BE2C (cell line): Measurements from ENCODE around the gene PAX7.

Source experiments
- DNase-seq: peaks from one replicate; pipeline ENCODE4 v3.0.0-alpha.2; 2020
- H3K27me3 ChIP-seq: fragments of 250-450 bp; sonication (Bioruptor Pico); 2 replicates; pipeline ENCODE4 v1.5.1; 2020; ENCODE audit warnings: mild to moderate bottlenecking
- H3K36me3 ChIP-seq: fragments of 250-450 bp; sonication (Bioruptor Pico); 2 replicates; pipeline ENCODE4 v1.5.1; 2020; ENCODE audit warnings: mild to moderate bottlenecking
- H3K4me1 ChIP-seq: fragments of 250-450 bp; sonication (Bioruptor Pico); 2 replicates; pipeline ENCODE4 v1.5.1; 2020
- H3K4me3 ChIP-seq: 2 replicates; pipeline ENCODE4 v1.5.1; 2011; ENCODE audit warnings: low read depth, low read length
- H3K9me3 ChIP-seq: fragments of 250-450 bp; sonication (Bioruptor Pico); 2 replicates; pipeline ENCODE4 v1.5.1; 2020
- TF ChIP-seq, protein P1 (sequence below): IDR thresholded peaks from 2 replicates; pipeline ENCODE4 v1.5.1; 2012; ENCODE audit warnings: mild to moderate bottlenecking, low read depth, low read length

The PAX7 gene

GRCh38 chr1:18697541-18697940 lies 66.9 kb downstream of the PAX7 start:
- TF ChIP-seq, protein P1, sequence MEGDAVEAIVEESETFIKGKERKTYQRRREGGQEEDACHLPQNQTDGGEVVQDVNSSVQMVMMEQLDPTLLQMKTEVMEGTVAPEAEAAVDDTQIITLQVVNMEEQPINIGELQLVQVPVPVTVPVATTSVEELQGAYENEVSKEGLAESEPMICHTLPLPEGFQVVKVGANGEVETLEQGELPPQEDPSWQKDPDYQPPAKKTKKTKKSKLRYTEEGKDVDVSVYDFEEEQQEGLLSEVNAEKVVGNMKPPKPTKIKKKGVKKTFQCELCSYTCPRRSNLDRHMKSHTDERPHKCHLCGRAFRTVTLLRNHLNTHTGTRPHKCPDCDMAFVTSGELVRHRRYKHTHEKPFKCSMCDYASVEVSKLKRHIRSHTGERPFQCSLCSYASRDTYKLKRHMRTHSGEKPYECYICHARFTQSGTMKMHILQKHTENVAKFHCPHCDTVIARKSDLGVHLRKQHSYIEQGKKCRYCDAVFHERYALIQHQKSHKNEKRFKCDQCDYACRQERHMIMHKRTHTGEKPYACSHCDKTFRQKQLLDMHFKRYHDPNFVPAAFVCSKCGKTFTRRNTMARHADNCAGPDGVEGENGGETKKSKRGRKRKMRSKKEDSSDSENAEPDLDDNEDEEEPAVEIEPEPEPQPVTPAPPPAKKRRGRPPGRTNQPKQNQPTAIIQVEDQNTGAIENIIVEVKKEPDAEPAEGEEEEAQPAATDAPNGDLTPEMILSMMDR = no peak
- H3K4me1 ChIP-seq = no peaks in the 10 kb centered on the region

DNA sequence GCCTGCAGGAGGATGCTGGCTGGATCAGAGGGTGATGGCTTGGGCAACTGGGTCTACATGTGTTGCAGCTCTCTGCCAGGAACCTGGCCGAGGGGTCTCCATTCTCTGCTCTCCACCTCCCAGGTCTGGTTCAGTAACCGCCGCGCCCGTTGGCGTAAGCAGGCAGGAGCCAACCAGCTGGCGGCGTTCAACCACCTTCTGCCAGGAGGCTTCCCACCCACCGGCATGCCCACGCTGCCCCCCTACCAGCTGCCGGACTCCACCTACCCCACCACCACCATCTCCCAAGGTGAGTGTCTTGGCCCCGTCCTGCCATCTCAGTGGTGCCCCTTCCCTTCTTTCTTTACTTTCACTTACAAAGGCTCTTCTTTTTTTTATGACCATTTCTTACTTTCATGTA lies 69.9 kb downstream of the PAX7 start:
- Histone ChIP-seq H3K36me3 (no peaks in the 10 kb centered on the region), H3K9me3 (no peaks in the 10 kb centered on the region), H3K4me3 (no peak overlapping the region), H3K27me3 (no peaks in the 10 kb centered on the region), H3K4me1 (no peaks in the 10 kb centered on the region)
- TF ChIP-seq, protein P1 = no peak
- no peak for DNase-seq

More at GRCh38 chr1:18697541-18697940, 66.9 kb downstream of the PAX7 start:
- Histone ChIP-seq H3K36me3 (no peaks in the 10 kb centered on the region), H3K27me3 (no peaks in the 10 kb centered on the region), H3K9me3 (no peaks in the 10 kb centered on the region), H3K4me3 (no peak overlapping the region)
- no peak for DNase-seq

DNA sequence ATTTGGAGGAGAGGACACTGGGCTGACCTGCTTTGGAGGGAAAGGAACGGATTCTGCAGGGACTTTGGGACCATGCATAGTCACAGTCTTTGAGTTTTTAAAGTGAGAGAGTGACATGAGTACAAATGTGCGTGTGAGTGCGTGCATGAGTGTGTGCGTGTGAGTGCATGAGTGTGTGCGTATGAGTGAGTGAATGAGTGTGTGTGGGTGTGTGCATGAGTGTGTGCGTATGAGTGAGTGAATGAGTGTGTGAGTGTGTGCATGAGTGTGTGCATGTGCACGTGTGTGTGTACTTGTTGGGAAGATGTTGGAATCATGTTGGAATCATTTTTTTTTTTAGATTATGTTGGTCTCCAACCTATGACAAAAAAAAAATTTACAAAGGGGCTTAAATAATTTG lies 70.5 kb downstream of the PAX7 start:
- Histone ChIP-seq H3K27me3 (no peaks in the 10 kb centered on the region), H3K4me1 (no peaks in the 10 kb centered on the region), H3K4me3 (no peak overlapping the region), H3K36me3 (no peaks in the 10 kb centered on the region), H3K9me3 (no peaks in the 10 kb centered on the region)
- DNase-seq = no peak
- TF ChIP-seq, protein P1 = no peak

GRCh38 chr1:18703041-18703621 lies 72.5 kb downstream of the PAX7 start:
- Histone ChIP-seq H3K36me3 (no peaks in the 10 kb centered on the region), H3K4me1 (no peaks in the 10 kb centered on the region), H3K27me3 (no peaks in the 10 kb centered on the region), H3K4me3 (no peak overlapping the region), H3K9me3 (no peaks in the 10 kb centered on the region)
- DNase-seq = no peak
- TF ChIP-seq, protein P1 = no peak

- no peaks in the 10 kb centered on the region for H3K36me3 ChIP-seq
- H3K4me1 ChIP-seq = no peaks in the 10 kb centered on the region
- TF ChIP-seq, protein P1 = no peak
- no peak for DNase-seq
- H3K9me3 ChIP-seq = no peaks in the 10 kb centered on the region
- no peak overlapping the region for H3K4me3 ChIP-seq
- no peaks in the 10 kb centered on the region for H3K27me3 ChIP-seq
These were observed 75.2 kb downstream of the PAX7 start for GRCh38 chr1:18705811-18706210.

GRCh38 chr1:18707696-18708257 lies 77.1 kb downstream of the PAX7 start:
- TF ChIP-seq, protein P1 = no peak
- Histone ChIP-seq H3K36me3 (no peaks in the 10 kb centered on the region), H3K9me3 (no peaks in the 10 kb centered on the region), H3K27me3 (no peaks in the 10 kb centered on the region), H3K4me1 (no peaks in the 10 kb centered on the region), H3K4me3 (no peak overlapping the region)
- DNase-seq = no peak
